ENCODE results near the gene AKR1C3.
"Not testable (repeated sequence)": the region's sequence is repeated elsewhere in the genome, so short reads cannot be mapped to it uniquely, and the experiment has no call there.

The AKR1C3 gene

DNA sequence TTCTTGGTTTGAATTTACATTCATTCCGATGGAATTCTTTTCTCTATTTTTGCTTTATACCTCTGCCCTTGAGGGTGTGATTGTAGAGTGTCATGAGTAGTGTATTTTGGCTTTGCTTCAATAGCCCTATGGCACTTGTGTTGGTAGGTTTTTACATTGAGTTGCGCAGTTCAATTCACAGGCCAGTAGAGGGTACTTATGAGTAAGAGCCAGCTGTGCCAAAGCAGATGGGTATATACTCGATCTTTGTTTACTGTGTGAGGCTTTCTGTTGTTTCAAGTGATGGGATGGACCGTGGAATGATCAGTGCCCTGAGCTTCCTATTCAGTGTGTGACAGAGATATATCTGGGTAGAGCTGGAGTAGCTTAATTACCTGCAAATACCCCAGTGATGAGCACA is 4.3 kb upstream of the AKR1C3 start:
- DNase-seq = no peak

DNA sequence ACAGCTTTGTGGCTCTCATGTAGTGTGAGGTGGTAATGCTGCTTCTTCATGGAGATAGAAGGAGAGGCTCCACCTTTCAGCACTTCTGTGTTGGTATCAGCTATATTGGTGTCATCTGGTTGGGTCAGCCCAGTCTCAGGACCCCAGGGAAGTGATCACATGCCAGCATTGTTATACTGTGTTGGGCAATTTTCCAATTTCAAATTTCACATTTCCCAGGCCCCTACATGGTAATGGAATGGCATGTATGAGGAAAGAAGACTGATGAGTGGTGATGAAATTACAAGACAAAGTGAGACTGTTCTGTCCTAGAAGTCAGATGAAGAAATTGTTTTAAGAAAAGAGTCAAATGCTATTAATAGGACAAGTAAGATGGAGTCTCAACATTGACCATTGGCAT is 3.7 kb upstream of the AKR1C3 start:
- DNase-seq = no peak

DNA sequence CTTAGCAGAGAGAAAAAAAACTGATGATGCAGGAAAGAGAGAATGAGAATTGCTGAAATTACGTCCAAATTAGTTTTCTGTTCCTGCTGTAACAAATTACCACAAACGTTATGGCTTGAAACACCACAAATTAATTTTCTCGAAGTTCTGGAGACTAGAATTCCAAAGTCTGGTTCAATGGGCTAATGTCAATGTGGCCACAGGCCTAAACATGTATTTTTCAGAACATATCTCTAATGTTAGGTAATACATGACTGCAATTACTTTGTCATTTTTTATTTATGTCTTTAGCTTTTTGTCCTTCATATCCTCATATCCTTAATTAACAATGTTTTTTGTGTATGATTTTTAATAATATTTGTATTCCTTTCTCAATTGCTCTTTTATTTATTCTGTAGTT is 3.0 kb upstream of the AKR1C3 start:
- no peak for DNase-seq

DNA sequence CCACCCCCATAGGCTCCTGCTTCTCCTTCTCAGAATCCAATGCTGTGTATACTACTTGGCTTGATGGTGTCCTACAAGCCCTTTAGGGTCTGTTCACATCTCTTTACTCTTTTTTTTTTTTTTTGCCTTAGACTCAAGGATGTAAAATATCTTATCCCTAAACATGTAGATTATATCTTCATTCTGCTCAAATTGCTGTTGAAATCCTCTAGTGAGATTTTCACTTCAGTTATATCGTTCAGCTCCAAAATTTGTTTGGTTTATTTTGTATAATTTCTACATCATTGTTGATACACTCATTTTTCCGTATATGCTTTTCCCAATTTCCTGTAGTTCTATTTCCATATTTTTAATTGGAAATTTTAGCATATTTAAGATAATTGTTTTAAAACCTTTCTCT is 1.8 kb upstream of the AKR1C3 start:
- no peak for DNase-seq

DNA sequence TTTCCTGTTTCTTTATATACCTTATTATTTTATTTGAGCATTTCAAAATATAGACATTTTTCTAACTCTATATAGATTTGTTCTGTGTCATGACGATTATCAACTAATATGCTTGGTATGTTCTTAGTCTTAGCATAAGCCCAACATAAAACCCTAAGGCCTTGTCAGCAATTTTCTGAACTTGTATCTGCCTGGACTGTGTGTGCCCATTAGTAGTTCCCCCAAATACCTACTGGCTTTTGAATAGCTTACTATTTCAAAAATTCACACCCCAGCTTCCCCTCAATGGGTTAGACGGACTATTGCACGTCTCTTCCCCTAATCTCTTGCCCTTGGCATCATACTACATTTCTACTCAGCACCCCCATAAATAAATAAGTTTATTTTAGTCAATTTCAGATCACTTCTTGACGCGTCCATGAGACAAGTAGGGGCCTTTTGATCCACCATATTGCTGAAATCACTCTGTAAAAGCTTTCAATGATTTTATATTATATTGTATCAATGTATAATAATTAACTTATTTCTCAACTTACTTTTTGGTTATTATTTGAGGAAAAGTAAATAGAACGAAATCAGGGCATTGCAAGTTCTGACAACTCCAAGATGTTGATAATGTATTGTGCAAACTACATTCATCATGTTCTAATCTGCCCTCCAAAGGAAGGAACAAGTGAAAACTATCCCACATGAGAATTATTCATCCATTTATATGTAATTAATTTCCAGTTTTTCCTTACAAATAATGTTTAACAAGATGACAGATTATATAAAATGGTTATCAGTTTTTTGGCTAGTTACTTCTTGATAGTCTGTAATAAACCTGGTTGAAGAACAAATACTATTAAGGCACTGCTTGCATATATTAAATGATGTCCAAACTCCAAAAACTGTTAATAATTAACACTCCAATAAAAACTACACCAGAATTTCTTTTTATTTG is 1.1 kb upstream of the AKR1C3 start:
- no peak for DNase-seq

DNA sequence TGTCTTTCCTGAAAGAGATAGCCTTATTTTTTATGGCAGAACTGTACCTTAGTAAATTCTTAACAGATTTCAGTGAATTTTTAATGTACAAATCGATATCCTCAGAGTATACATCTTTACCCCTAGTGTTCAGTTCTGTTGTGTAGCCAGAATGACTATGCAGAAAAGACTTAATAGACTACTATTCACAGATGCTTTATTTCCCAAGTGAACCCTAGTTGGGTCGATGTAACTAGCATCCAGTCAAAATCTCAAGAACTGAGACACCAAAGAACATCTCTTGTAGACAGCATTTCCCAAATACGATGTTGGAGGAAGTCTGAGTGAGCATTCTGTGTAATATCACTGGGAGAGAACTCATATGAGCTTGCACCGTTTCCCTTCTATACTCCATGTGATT is 1.5 kb downstream of the AKR1C3 start:
- no peak for DNase-seq

DNA sequence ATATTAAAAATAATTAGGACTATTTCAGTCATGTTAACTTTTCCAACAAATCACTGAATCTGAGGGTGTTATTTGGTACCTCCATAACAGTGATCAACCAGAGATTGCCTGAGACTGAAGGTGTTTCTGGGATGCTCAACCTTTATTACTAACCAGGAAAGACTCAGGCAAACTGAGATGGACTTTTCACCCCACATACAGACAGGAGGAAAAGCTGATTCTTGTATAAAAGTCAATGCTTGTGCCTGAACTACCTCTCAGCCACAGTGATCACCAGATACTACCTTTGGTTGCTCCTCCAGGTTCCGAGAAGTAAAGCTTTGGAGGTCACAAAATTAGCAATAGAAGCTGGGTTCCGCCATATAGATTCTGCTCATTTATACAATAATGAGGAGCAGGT is 1.9 kb downstream of the AKR1C3 start:
- no peak for DNase-seq

DNA sequence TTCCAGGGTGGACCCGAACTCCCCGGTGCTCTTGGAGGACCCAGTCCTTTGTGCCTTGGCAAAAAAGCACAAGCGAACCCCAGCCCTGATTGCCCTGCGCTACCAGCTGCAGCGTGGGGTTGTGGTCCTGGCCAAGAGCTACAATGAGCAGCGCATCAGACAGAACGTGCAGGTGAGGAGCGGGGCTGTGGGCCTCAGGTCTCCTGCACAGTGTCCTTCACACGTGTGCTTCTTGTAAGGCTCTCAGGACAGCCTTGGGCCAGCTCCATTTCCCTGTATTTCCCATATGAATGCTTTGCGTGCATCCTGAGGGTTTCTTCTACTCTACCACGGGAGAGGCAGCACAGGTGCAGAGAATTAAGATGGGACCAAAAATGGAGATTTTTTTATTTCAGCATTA is 8.3 kb downstream of the AKR1C3 start:
- not testable (repeated sequence) for DNase-seq

DNA sequence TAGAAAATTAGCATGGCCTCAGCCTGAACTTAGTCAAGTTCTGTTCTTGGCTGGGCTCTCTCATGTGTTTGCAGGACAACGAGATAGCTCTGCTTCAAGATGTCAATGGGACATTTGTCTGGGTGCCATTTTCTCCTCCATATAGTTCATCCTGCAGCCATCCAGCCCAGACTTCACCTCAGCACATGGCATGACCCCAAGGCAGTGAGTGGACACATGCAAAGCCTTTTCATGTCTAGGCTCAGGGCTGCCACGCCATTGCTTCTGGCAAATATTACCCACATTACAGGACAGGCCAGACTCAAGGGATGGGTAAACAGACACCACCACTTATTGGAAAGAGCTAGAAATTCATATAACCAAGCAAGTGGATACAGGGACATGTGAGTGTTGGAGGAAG is 9.3 kb downstream of the AKR1C3 start:
- no peak for DNase-seq

DNA sequence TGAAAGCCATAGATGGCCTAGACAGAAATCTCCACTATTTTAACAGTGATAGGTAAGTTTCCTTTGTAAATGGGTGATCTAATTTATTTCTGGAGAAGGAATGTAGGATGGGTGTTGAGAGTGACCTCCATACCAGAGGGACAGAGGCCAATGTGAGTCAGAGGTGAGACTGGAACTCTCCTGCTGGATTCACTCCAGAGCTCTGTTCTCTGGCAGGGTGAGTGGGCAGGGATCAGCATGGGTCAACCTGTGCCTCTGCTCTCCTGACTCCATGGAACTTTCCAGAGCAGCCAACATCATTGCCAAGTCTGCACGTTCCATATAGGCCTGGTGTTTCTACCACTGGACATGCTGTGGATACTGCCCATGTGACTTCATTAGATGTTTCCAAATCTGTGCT is 11.4 kb downstream of the AKR1C3 start:
- DNase-seq = no peak

DNA sequence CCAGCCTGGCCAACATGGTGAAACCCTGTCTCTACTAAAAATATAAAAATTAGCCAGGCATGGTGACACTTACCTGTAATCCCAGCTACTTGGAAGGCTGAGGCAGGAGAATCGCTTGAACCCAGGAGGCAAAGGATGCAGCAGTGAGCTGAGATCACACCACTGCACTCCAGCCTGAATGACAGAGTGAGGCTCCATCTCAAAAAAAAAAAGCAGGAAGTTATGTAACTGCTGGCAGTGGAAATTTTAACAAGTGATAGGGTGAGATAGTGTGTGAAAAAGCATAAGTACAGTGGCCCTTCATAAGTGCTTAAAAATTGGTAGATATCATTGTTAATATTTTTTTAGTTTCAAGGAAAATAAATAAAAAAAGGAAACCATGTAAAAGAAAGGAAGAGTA is 12.3 kb downstream of the AKR1C3 start:
- no peak for DNase-seq

DNA sequence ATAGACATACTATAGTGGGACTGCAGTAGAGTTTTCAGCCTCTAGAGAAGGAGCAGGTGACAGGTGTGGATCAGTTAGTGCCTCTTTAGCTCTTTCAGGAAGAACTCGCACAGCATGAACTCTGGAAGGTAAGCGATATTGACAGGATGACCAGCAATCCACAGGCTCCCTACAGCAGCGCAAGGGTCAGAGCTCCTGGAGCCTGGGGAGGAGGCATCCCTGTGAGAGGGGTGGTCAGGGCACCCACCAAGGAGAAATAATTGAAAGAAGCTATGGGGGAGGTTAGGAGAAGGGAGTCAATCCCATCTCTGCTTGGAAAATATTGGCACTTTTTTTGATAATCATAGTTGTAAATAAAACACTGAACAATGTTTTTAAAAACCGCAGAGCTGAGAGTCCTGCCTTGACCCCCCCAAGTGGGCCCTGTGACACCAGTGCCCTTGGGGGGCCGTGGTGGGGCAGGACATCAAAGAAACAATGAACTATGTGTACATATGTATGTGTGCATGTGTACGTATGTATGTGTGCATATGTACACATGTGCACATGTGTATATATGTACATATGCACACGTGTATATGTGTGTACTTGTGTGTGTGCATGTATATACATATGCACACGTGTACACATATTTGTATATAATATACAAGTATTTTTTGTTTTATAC is 13.8 kb downstream of the AKR1C3 start:
- DNase-seq = no peak

DNA sequence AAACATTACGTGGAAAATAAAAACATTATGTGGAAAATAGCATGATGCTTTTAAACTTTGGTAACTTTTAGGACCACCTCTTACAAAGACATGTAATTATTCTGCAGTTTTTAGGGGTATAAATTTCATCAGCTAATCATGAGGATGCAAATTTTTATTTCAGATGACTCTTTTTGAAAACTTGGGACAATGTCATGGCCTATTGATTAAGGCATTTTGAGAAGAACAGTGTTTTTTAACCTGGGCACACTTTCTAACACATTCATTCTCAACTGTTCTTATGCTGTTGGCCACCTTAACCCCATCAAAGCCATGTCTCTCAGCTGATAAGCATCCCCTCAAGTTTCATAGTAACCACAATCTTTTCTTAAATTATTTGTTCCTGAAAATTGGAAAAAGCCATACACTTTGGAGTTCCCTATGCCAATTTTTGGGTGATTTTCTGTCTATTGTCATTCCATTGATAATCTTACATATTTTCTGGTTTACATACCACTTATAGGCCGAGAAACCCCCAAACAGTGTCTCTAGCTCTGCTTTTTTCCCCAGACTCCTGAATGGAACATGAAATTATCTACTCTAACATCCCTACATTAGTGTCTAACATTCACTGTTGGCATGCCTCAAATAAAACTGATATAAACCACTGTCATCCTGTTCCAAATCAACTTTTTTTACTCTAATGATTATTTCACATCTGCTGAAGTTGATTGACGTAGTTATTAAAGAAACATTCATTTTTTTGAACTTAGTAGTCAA is 14.6 kb downstream of the AKR1C3 start:
- no peak for DNase-seq

DNA sequence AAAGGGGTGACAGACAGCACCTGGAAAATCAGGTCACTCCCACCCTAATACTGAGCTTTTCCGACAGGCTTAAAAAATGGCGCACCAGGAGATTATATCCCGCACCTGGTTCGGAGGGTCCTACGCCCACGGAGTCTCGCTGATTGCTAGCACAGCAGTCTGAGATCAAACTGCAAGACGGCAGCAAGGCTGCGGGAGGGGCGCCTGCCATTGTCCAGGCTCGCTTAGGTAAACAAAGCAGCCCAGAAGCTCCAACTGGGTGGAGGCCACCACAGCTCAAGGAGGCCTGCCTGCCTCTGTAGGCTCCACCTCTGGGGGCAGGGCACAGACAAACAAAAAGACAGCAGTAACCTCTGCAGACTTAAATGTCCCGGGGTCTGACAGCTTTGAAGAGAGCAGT is 15.6 kb downstream of the AKR1C3 start:
- DNase-seq = not testable (repeated sequence)

DNA sequence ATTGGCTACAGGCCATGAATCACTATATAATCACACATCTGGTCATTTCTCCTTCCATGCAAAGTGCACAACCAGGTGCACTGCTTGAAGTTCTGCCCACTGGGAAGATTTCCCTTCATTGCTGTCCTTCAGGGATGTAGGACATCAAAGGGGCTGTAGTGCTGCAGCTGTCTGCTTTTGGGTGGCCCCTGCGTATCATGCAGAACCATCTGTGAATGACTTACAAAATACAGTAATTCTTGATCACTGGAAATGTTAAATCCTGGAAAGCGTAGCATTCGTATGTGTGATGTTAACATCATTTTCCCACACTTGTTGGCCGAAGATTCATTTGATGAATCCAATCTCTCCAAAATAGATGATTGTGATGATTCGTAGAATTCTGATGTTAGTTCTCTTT is 22.4 kb downstream of the AKR1C3 start:
- no peak for DNase-seq

DNA sequence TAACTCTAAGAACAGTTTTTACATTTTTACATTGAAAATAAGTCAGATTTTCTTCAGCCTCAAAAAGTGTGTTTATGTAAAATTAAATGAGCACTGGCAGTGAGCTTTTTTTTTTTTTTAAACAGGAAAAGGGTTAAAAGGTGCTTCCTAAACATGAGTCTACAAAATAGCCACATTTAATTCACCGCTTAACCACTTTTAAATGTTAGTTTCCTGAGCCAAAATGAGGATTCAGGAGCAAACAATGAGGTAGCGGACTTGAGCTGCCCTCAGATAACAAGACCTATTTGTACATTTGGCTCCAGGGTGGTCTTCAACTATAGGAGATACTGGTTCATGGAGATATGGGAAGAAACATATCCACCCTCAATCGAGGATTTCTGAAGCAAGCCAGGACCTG is 22.8 kb downstream of the AKR1C3 start:
- DNase-seq = no peak

DNA sequence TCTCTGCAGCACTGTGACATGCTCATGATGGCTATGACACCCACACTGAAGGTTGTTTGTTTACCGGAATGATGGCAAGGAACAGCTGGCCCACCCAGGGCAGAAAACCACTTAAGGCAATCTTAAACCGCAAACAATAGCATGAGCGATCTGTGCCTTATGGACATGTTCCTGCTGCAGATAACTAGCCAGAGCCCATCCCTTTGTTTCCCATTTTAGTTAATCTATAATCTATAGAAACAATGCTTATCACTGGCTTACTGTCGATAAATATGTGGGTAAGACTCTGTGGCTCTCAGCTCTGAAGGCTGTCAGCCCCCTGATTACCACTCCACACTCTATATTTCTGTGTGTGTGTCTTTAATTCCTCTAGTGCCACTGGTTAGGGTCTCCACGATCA is 25.8 kb downstream of the AKR1C3 start:
- not testable (repeated sequence) for DNase-seq

DNA sequence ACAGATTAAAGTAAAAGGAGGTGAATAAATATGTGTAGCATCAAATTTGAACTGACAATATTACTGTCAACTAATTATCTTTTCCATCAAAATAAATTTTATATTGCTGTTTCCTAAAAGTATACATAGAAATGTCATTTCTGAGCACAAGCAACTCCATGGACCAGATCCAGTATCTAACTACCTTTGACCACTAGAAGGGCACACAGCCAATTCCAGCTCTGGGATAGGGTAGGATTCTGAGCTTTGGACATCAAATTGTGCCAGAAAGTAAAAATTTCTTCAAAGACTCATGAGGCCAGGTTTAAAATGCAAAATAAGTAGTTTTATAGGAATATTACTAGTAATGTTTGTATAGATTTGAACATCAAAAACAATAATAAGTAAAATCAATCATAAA is 29.7 kb downstream of the AKR1C3 start:
- DNase-seq = no peak

DNA sequence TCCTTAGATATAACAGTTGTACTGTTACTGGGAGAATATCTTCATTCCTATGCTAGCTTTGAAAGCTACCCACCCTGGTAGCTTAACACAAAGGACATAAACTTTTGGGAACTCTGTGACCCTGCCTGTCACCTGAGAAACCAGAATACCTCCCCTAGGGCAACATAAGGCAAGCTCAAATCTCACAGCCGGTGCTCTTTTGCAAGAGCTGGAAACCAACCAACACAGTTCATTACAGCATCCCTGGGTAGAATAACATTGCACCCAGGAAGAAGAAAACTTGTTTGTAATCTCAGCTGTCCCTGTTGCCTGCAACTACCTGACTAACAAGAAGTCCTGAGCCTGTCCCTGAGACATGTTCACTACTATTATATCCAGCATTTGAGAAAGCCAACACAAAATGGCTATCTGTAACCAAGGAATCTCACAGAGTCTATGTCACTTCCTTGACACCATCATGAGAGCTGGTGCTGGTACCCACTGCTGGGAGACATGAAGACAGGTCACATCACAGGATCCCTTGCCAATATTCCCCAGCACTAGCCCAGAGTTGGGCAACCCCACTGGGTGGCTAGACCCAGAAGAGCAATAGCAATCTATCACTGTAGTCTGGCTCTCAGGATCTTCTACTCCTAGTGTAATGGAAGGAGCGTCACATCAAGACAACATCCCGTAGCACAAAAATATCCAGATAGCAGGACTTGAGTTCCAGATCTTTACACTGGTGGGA is 31.3 kb downstream of the AKR1C3 start:
- DNase-seq = no peak

DNA sequence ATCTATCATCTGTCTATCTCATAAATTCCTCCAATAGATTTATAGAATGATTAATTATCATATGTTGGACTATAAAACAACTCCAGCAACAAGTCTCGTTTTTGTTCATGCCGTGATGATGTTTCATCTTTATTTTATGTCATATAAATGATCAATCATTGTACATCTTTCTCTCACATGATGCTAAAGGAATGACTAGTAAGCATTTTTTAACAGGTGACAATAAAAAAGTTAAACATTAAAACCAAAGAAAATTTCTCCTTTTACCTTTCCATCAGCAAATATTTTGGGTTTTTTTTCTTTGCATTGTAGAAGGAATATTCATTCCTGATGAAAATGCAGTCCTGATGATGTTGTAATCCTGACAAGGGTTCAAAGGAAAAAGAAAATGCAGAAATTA is 41.4 kb downstream of the AKR1C3 start:
- DNase-seq = no peak

DNA sequence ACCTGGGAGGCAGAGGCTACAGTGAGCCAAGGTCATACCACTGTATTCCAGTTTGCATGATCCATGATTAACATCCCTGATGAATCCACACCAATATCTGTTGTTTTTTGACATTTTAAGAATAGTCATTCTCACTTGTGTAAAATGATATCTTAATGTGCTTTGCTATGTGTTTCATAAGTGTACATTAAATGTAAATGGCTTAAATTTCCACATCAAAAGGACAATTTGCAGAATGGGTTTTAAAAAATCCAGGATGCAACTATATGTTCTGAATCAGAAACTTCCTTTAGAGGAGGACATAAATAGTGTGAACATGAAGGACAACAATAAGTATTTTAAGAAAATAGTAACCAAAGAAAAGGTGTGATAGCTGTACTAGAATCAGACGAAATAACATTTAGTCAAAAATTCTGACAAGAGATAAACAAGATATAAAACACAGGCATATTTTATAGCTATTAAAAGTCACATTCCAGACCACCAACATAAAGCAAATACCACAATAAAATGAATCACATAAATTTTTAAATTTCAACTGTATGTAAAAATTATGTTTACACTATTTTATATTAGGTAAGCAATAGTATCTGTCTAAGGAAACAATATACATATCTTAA is 42.4 kb downstream of the AKR1C3 start:
- no peak for DNase-seq

DNA sequence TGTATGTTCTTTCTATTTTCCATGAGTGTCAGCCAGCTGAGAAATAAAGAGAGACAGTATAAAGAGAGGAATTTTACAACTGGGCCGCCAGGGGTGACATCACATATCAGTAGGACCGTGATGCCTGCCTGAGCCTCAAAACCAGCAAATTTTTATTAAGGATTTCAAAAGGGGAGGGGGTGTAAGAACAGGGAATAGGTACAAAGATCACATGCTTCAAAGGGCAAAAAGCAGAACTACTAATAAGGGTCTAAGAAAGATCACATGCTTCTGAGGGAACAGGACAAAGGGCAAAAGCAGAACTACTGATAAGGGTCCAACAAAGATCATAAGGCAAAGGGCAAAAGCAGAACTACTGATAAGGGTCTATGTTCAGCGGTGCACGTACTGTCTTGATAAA is 43.5 kb downstream of the AKR1C3 start:
- not testable (repeated sequence) for DNase-seq

Data from activated gamma-delta T cell (primary cell).